Karpas-422 (cell line): ENCODE measurements around the gene TEC. TPM values are rescaled to one million over a fixed set of nuclear protein-coding genes. Genes with fewer than 3 reads are reported as not detected.

ENCODE experiments used
- DNase-seq: peaks from one replicate; pipeline ENCODE4 v3.0.0-alpha.2; 2015
- H2AFZ ChIP-seq: fragments of 200-600 bp; sonication (generic); 2 replicates; pipeline ENCODE4 v1.6.1; 2014; ENCODE audit warnings: antibody characterized with exemption, low read length, mixed read lengths
- H3K27ac ChIP-seq: fragments of 200-600 bp; sonication (generic); 2 replicates; pipeline ENCODE4 v1.5.1; 2014; ENCODE audit warnings: mild to moderate bottlenecking, low read length, moderate library complexity
- H3K27me3 ChIP-seq: fragments of 200-600 bp; sonication (generic); 2 replicates; pipeline ENCODE4 v1.6.1; 2014; ENCODE audit warnings: low read length, mixed read lengths
- H3K36me3 ChIP-seq: fragments of 200-600 bp; sonication (generic); 2 replicates; pipeline ENCODE4 v1.6.1; 2014; ENCODE audit warnings: low read length, mixed read lengths; ENCODE audit not compliant: insufficient read depth
- H3K4me1 ChIP-seq: fragments of 200-600 bp; sonication (generic); 2 replicates; pipeline ENCODE4 v1.6.1; 2014; ENCODE audit warnings: mild to moderate bottlenecking, low read length, mixed read lengths
- H3K4me2 ChIP-seq: fragments of 200-600 bp; sonication (generic); 2 replicates; pipeline ENCODE4 v1.6.1; 2014; ENCODE audit warnings: low read length, low read depth, mild to moderate bottlenecking; ENCODE audit not compliant: poor library complexity, severe bottlenecking
- H3K4me3 ChIP-seq: fragments of 200-600 bp; sonication (generic); 2 replicates; pipeline ENCODE4 v1.5.1; 2014; ENCODE audit warnings: mild to moderate bottlenecking, antibody characterized with exemption, low read length, mixed read lengths
- H3K79me2 ChIP-seq: fragments of 200-600 bp; sonication (generic); 2 replicates; pipeline ENCODE4 v1.6.1; 2014; ENCODE audit warnings: mild to moderate bottlenecking, low read length, mixed read lengths
- H3K9ac ChIP-seq: fragments of 200-600 bp; sonication (generic); 2 replicates; pipeline ENCODE4 v1.6.0; 2014; ENCODE audit warnings: low read length
- H3K9me2 ChIP-seq: fragments of 200-600 bp; sonication (generic), shearing (Covaris generic); replicated peaks from 2 replicates; pipeline ENCODE4 v1.6.0; 2014; ENCODE audit warnings: mild to moderate bottlenecking, low read length, moderate library complexity; ENCODE audit not compliant: insufficient read depth
- H3K9me3 ChIP-seq: fragments of 300-700, 200-600 bp; sonication (generic); 2 replicates; pipeline ENCODE4 v1.6.1; 2014; ENCODE audit warnings: low read length, mixed read lengths
- H4K20me1 ChIP-seq: fragments of 200-600 bp; sonication (generic); 2 replicates; pipeline ENCODE4 v1.6.1; 2014; ENCODE audit warnings: mild to moderate bottlenecking, antibody characterized with exemption, low read length, low read depth; ENCODE audit not compliant: insufficient read depth
- total RNA-seq: library from RNA; depleted of rRNA; stranded (reverse); fragments of >200 nt; shearing (Covaris generic); gene quantifications from 2 replicates; pipeline ENCODE4 v1.2.3, GENCODE V29; 2014; ENCODE audit warnings: low replicate concordance

Gene TEC
- total RNA-seq, 1 experiment from 2014 or later: 0.45 TPM

GRCh38 chr4:48252313-48252712 lies 17.3 kb downstream of the TEC start:
- H3K79me2 ChIP-seq: no peaks in the 10 kb centered on the region
- no peaks in the 10 kb centered on the region for H3K36me3 ChIP-seq
- H3K4me2 ChIP-seq: no peak overlapping the region
- H3K4me1 ChIP-seq: no peaks in the 10 kb centered on the region
- no peaks in the 10 kb centered on the region for H3K9me3 ChIP-seq
- H3K4me3 ChIP-seq: no peak overlapping the region
- H3K9ac ChIP-seq: no peak overlapping the region
- H3K27ac ChIP-seq: no peak overlapping the region
- no peaks in the 10 kb centered on the region for H4K20me1 ChIP-seq
- DNase-seq: no peak
- no peaks in the 10 kb centered on the region for H3K27me3 ChIP-seq
- H3K9me2 ChIP-seq: no peaks in the 10 kb centered on the region
- H2AFZ ChIP-seq: no peak overlapping the region

GRCh38 chr4:48250980-48251379 lies 18.7 kb downstream of the TEC start:
- no peaks in the 10 kb centered on the region for H3K9me2 ChIP-seq
- no peak overlapping the region for H3K27ac ChIP-seq
- no peak overlapping the region for H3K9ac ChIP-seq
- H3K36me3 ChIP-seq: no peaks in the 10 kb centered on the region
- H3K4me2 ChIP-seq: no peak overlapping the region
- no peaks in the 10 kb centered on the region for H3K27me3 ChIP-seq
- H3K79me2 ChIP-seq: no peaks in the 10 kb centered on the region
- no peaks in the 10 kb centered on the region; the same call in 1 of the 2 replicates for H3K4me1 ChIP-seq
- H3K9me3 ChIP-seq: no peaks in the 10 kb centered on the region
- DNase-seq: no peak
- H4K20me1 ChIP-seq: no peaks in the 10 kb centered on the region
- no peak overlapping the region for H3K4me3 ChIP-seq
- H2AFZ ChIP-seq: no peak overlapping the region

- Histone ChIP-seq H2AFZ (no peak overlapping the region), H3K4me3 (no peak overlapping the region), H3K9ac (no peak overlapping the region), H3K79me2 (no peaks in the 10 kb centered on the region), H3K27me3 (no peaks in the 10 kb centered on the region), H3K9me3 (no peaks in the 10 kb centered on the region), H3K36me3 (no peaks in the 10 kb centered on the region), H3K27ac (no peak overlapping the region), H3K9me2 (no peaks in the 10 kb centered on the region), H3K4me2 (no peak overlapping the region), H4K20me1 (no peaks in the 10 kb centered on the region), H3K4me1 (no peaks in the 10 kb centered on the region; the same call in 1 of the 2 replicates)
- no peak for DNase-seq
These were observed 19.3 kb downstream of the TEC start for GRCh38 chr4:48250343-48250742.

- no peaks in the 10 kb centered on the region for H3K9me3 ChIP-seq
- H3K4me3 ChIP-seq: no peak overlapping the region
- H3K9me2 ChIP-seq: no peaks in the 10 kb centered on the region
- no peak overlapping the region for H3K9ac ChIP-seq
- H2AFZ ChIP-seq: no peak overlapping the region
- no peaks in the 10 kb centered on the region for H3K36me3 ChIP-seq
- no peaks in the 10 kb centered on the region for H4K20me1 ChIP-seq
- H3K27me3 ChIP-seq: no peaks in the 10 kb centered on the region
- no peak for DNase-seq
- no peaks in the 10 kb centered on the region; the same call in 1 of the 2 replicates for H3K4me1 ChIP-seq
- H3K79me2 ChIP-seq: no peaks in the 10 kb centered on the region
- no peak overlapping the region for H3K4me2 ChIP-seq
- no peak overlapping the region for H3K27ac ChIP-seq
These were observed 20.3 kb downstream of the TEC start for GRCh38 chr4:48249378-48249777.

GRCh38 chr4:48248559-48248953 lies 21.1 kb downstream of the TEC start:
- Histone ChIP-seq H3K36me3 (no peaks in the 10 kb centered on the region), H3K9me3 (no peaks in the 10 kb centered on the region), H3K27me3 (no peaks in the 10 kb centered on the region), H3K9ac (no peak overlapping the region), H3K4me1 (no peaks in the 10 kb centered on the region; the same call in 1 of the 2 replicates), H3K79me2 (no peaks in the 10 kb centered on the region), H3K27ac (no peak overlapping the region), H3K4me2 (no peak overlapping the region), H2AFZ (no peak overlapping the region), H4K20me1 (no peaks in the 10 kb centered on the region), H3K9me2 (no peaks in the 10 kb centered on the region), H3K4me3 (no peak overlapping the region)
- DNase-seq: no peak

GRCh38 chr4:48247878-48248558 lies 21.6 kb downstream of the TEC start:
- no peaks in the 10 kb centered on the region for H3K79me2 ChIP-seq
- no peak overlapping the region for H3K9ac ChIP-seq

GRCh38 chr4:48247142-48247877 lies 22.3 kb downstream of the TEC start:
- H3K79me2 ChIP-seq: no peaks in the 10 kb centered on the region
- H3K4me1 ChIP-seq: no peaks in the 10 kb centered on the region; the same call in 1 of the 2 replicates
- DNase-seq: peak; percentile 42
- H4K20me1 ChIP-seq: no peaks in the 10 kb centered on the region
- H2AFZ ChIP-seq: no peak overlapping the region
- H3K27me3 ChIP-seq: no peaks in the 10 kb centered on the region
- no peak overlapping the region for H3K27ac ChIP-seq
- H3K4me3 ChIP-seq: no peak overlapping the region
- H3K9me2 ChIP-seq: no peaks in the 10 kb centered on the region
- no peaks in the 10 kb centered on the region for H3K36me3 ChIP-seq
- H3K4me2 ChIP-seq: no peak overlapping the region
- no peaks in the 10 kb centered on the region for H3K9me3 ChIP-seq
- H3K9ac ChIP-seq: no peak overlapping the region

More at GRCh38 chr4:48247878-48248558, 21.6 kb downstream of the TEC start:
- Histone ChIP-seq H4K20me1 (no peaks in the 10 kb centered on the region), H2AFZ (no peak overlapping the region), H3K36me3 (no peaks in the 10 kb centered on the region), H3K9me2 (no peaks in the 10 kb centered on the region), H3K27ac (no peak overlapping the region), H3K4me2 (no peak overlapping the region), H3K27me3 (no peaks in the 10 kb centered on the region), H3K4me3 (no peak overlapping the region), H3K9me3 (no peaks in the 10 kb centered on the region), H3K4me1 (no peaks in the 10 kb centered on the region; the same call in 1 of the 2 replicates)
- DNase-seq: no peak

GRCh38 chr4:48244665-48245064 lies 25.0 kb downstream of the TEC start:
- H3K4me1 ChIP-seq: no peaks in the 10 kb centered on the region; the same call in 1 of the 2 replicates
- no peaks in the 10 kb centered on the region for H3K9me2 ChIP-seq
- no peak overlapping the region for H3K4me3 ChIP-seq
- no peaks in the 10 kb centered on the region for H3K27me3 ChIP-seq
- H2AFZ ChIP-seq: no peak overlapping the region
- H3K9me3 ChIP-seq: no peaks in the 10 kb centered on the region
- H3K79me2 ChIP-seq: no peaks in the 10 kb centered on the region
- no peak overlapping the region for H3K4me2 ChIP-seq
- no peaks in the 10 kb centered on the region for H3K36me3 ChIP-seq
- H3K9ac ChIP-seq: no peak overlapping the region
- DNase-seq: no peak
- no peaks in the 10 kb centered on the region for H4K20me1 ChIP-seq
- no peak overlapping the region for H3K27ac ChIP-seq
